HL-60 (cell line): ENCODE measurements around the gene ZRANB3.

Source experiments
- DNase-seq, 2 experiments: peaks; one replicate each; pipeline ENCODE4 v3.0.0-alpha.2; 2010 to 2020; ENCODE audit warnings: low read depth in 1 of 2, low spot score in 1 of 2
- H3K27ac ChIP-seq: fragments of 250-450 bp; sonication (Bioruptor Pico); replicated peaks from 2 replicates; pipeline ENCODE4 v1.5.1; 2020; ENCODE audit warnings: mild to moderate bottlenecking, moderate library complexity
- H3K27me3 ChIP-seq: fragments of 250-450 bp; sonication (Bioruptor Pico); 2 replicates; pipeline ENCODE4 v1.5.1; 2021; ENCODE audit warnings: mild to moderate bottlenecking, moderate library complexity; ENCODE audit not compliant: insufficient read depth, poor library complexity, severe bottlenecking
- H3K4me3 ChIP-seq: replicated peaks from 2 replicates; pipeline ENCODE4 v1.5.1; 2011; ENCODE audit warnings: mild to moderate bottlenecking, control low read depth, low read length; ENCODE audit not compliant: insufficient read depth
- GABPA ChIP-seq: IDR thresholded peaks from 2 replicates; pipeline ENCODE4 v1.6.1; 2012; ENCODE audit warnings: low read depth
- POLR2AphosphoS5 ChIP-seq: IDR thresholded peaks from 2 replicates; pipeline ENCODE4 v1.6.1; 2012; ENCODE audit warnings: low read depth
- SPI1 ChIP-seq: IDR thresholded peaks from 2 replicates; pipeline ENCODE4 v1.6.1; 2012; ENCODE audit warnings: low read depth, mild to moderate bottlenecking, borderline replicate concordance
- TF ChIP-seq, protein P1 (sequence below): IDR thresholded peaks from one replicate; pipeline ENCODE4 v1.5.1; 2011; ENCODE audit warnings: low read length, control low read depth, inconsistent platforms; ENCODE audit not compliant: insufficient read depth
- TF ChIP-seq, protein P2 (sequence below): IDR thresholded peaks from 2 replicates; pipeline ENCODE4 v1.6.1; 2012; ENCODE audit warnings: low read depth; ENCODE audit not compliant: insufficient replicate concordance

ZRANB3 gene

DNA sequence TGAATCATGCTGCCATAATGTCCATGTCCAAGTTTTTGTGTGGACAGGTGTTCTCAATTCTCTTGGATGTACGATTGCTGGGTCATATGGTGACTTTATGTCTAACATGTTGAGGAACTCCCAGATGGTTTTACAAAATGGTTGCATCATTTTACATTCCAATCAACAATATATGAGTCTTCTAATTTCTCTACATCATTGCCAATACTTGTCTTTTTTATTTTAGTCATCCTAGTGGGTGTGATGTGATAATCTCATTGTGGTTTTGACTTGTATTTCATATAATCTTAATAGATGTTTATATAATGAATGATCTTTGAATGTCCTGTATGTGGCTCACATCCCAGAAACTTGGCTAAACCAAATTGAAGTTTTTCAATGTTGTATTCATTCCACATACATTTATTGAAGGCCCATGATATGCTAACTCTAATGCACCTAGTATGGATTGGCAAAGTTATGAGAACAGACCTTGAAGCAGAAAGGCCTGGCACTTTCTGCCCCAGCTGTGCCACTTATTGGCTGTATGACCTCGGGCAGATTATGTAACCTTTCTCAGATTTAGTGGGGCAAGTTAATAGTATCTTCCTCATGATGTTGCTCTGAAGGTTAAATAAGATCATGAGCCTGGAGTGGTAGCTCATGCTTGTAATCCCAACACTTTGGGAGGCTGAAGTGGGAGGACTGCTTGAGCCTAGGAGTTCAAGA lies 273.5 kb downstream of the ZRANB3 start:
- Histone ChIP-seq H3K27ac (no peak overlapping the region), H3K4me3 (no peak overlapping the region), H3K27me3 (no peaks in the 10 kb centered on the region)
- DNase-seq: no peak
- no peak for TF ChIP-seq SPI1
- TF ChIP-seq, protein P1, sequence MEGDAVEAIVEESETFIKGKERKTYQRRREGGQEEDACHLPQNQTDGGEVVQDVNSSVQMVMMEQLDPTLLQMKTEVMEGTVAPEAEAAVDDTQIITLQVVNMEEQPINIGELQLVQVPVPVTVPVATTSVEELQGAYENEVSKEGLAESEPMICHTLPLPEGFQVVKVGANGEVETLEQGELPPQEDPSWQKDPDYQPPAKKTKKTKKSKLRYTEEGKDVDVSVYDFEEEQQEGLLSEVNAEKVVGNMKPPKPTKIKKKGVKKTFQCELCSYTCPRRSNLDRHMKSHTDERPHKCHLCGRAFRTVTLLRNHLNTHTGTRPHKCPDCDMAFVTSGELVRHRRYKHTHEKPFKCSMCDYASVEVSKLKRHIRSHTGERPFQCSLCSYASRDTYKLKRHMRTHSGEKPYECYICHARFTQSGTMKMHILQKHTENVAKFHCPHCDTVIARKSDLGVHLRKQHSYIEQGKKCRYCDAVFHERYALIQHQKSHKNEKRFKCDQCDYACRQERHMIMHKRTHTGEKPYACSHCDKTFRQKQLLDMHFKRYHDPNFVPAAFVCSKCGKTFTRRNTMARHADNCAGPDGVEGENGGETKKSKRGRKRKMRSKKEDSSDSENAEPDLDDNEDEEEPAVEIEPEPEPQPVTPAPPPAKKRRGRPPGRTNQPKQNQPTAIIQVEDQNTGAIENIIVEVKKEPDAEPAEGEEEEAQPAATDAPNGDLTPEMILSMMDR: no peak
- TF ChIP-seq, protein P2, sequence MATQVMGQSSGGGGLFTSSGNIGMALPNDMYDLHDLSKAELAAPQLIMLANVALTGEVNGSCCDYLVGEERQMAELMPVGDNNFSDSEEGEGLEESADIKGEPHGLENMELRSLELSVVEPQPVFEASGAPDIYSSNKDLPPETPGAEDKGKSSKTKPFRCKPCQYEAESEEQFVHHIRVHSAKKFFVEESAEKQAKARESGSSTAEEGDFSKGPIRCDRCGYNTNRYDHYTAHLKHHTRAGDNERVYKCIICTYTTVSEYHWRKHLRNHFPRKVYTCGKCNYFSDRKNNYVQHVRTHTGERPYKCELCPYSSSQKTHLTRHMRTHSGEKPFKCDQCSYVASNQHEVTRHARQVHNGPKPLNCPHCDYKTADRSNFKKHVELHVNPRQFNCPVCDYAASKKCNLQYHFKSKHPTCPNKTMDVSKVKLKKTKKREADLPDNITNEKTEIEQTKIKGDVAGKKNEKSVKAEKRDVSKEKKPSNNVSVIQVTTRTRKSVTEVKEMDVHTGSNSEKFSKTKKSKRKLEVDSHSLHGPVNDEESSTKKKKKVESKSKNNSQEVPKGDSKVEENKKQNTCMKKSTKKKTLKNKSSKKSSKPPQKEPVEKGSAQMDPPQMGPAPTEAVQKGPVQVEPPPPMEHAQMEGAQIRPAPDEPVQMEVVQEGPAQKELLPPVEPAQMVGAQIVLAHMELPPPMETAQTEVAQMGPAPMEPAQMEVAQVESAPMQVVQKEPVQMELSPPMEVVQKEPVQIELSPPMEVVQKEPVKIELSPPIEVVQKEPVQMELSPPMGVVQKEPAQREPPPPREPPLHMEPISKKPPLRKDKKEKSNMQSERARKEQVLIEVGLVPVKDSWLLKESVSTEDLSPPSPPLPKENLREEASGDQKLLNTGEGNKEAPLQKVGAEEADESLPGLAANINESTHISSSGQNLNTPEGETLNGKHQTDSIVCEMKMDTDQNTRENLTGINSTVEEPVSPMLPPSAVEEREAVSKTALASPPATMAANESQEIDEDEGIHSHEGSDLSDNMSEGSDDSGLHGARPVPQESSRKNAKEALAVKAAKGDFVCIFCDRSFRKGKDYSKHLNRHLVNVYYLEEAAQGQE: no peak
- no peak for TF ChIP-seq POLR2AphosphoS5
- no peak for TF ChIP-seq GABPA

DNA sequence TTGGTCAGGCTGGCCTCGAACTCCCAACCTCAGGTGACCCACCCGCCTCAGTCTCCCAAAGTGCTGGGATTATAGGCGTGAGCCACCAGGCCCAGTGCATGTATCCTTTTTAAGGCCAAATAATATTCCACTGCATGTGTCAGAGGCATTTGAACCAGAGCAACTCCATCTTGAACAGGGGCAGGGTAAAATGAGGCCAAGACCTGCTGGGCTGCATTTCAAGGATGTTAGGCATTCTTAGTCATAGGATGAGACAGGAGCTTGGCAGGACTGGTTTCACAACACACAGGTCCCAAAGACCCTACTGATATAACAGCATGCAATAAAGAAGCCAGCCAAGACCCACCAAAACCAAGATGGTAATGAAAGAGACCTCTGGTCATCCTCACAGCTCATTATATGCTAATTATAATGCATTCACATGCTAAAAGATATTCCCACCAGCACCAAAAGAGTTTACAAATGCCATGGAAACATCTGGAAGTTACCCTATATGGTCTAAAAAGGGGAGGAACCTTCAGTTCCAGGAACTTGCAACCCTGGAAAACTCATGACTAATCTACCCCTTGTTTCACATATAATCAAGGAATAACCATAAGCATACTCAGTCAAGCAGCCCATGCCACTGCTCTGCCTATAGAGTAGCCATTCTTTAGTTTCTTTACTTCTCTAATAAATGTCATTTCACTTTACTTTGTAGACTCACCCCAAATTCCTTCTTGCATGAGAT lies 274.3 kb downstream of the ZRANB3 start:
- Histone ChIP-seq H3K4me3 (no peak overlapping the region), H3K27me3 (no peaks in the 10 kb centered on the region), H3K27ac (no peak overlapping the region)
- DNase-seq: no peak
- no peak for TF ChIP-seq POLR2AphosphoS5
- TF ChIP-seq, protein P2: no peak
- TF ChIP-seq SPI1: no peak
- TF ChIP-seq, protein P1: no peak
- no peak for TF ChIP-seq GABPA

DNA sequence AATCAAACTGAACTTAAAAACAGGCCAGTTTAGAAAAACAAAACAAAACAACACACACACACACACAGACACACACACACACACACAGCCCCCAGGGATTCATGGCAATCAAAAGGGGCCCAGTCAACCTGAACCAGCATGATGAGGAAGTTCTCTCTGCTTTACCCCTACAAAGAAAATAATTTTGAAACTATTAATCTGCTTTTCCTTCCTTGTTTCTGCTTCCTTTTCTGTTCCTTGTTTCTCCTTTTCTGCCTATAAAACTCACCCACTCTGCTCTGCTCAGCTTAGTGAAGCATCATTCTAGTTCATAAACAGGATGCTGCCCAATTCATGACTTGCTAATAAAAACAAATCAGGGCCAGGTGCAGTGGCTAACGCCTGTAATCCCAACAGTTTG lies 275.8 kb downstream of the ZRANB3 start:
- H3K4me3 ChIP-seq: no peak overlapping the region
- H3K27me3 ChIP-seq: no peaks in the 10 kb centered on the region
- no peak for TF ChIP-seq GABPA
- TF ChIP-seq, protein P2: no peak
- TF ChIP-seq, protein P1: no peak
- TF ChIP-seq POLR2AphosphoS5: peak; percentile 20; the same call in 1 of the 2 replicates
- peak; percentile 48; the same call in 1 of the 2 replicates for TF ChIP-seq SPI1
- H3K27ac ChIP-seq: no peak overlapping the region
- peak in 1 of 2 experiments; percentile 50 for DNase-seq
